ENCODE measurements around the gene ADAMTS1. TPM values are rescaled to one million over a fixed set of nuclear protein-coding genes. Genes with fewer than 3 reads are reported as not detected.

The ADAMTS1 gene
- total and polyA plus RNA-seq, 2 donors (not counting 1 experiment from before 2014, with no cell fraction given): not detected

- Histone ChIP-seq H3K4me1 (ENCODE audit: control insufficient read depth in 2 of 2, insufficient read depth in 2 of 2, low read length in 2 of 2) (no peaks in the 10 kb centered on the region), H3K27ac (ENCODE audit: low read length in 2 of 2) (no peak overlapping the region), H3K79me2 (ENCODE audit: control insufficient read depth, insufficient read depth, low read length) (no peaks in the 10 kb centered on the region), H3K9me3 (ENCODE audit: control extremely low read depth in 1 of 3, control insufficient read depth in 2 of 3, insufficient read depth in 1 of 3, low read length in 2 of 3) (no peaks in the 10 kb centered on the region), H3K4me3 (ENCODE audit: control extremely low read depth in 1 of 5, extremely low read depth in 1 of 5, insufficient read depth in 1 of 5, low read depth in 2 of 5, low read length in 4 of 5) (no peak overlapping the region), H3K36me3 (replicated peaks in 1 of 2; ENCODE audit: control extremely low read depth in 1 of 2, control insufficient read depth in 1 of 2, extremely low read depth in 1 of 2, insufficient read depth in 2 of 2, low read length in 1 of 2) (no peaks in the 10 kb centered on the region), H4K20me1 (ENCODE audit: control insufficient read depth, insufficient read depth, low read length, poor library complexity, severe bottlenecking) (no peaks in the 10 kb centered on the region), H3K9ac (ENCODE audit: low read length) (no peak overlapping the region), H3K27me3 (replicated peaks in 1 of 4; ENCODE audit: control extremely low read depth in 1 of 4, control insufficient read depth in 3 of 4, insufficient read depth in 4 of 4, low read length in 3 of 4) (peaks cover 0 to 10% (median 0%) of the 10 kb centered on the region in 4 experiments), H3K4me2 (replicated peaks; ENCODE audit: low read depth, low read length, poor library complexity, severe bottlenecking) (no peak overlapping the region), H2AFZ (ENCODE audit: insufficient read depth, low read depth, low read length, poor library complexity, severe bottlenecking) (no peak overlapping the region)
- no peak overlapping the region for H3K4me3 Mint-ChIP-seq
- intact Hi-C loops (cut with micrococcal nuclease): no loop called here
- H3K27me3 Mint-ChIP-seq: peaks cover 13% of the 10 kb centered on the region
- H3K27ac Mint-ChIP-seq: no peak overlapping the region
- TF ChIP-seq CTCF (IDR thresholded peaks at IDR 0.05): no peak
- no peak for TF ChIP-seq EZH2 (IDR thresholded peaks at IDR 0.05; ENCODE audit: borderline replicate concordance, insufficient read depth, low read depth, low read length, poor library complexity, severe bottlenecking)
- H3K9me3 Mint-ChIP-seq (ENCODE audit: insufficient read depth): no peaks in the 10 kb centered on the region
- DNase-seq: no peak
- no peak for ATAC-seq (ENCODE audit: low read depth)
- POLR2A ChIA-PET: no interaction called here
- WGBS (ENCODE audit: insufficient coverage): 86% methylated on average over 3 of the region's 3 CpGs
- H3K4me1 Mint-ChIP-seq: no peaks in the 10 kb centered on the region
- CTCF ChIA-PET: interaction anchor here (1.0 to 1.2 kb wide), 3 partner anchors 13 to 1893 kb away, joined by 3 to 5 read pairs (median 3); no protein-coding TSS in a partner anchor
These were observed 7.2 kb upstream of the ADAMTS1 start for GRCh38 chr21:26852423-26852822.

- Histone ChIP-seq H3K4me3 (ENCODE audit: control extremely low read depth in 1 of 5, extremely low read depth in 1 of 5, insufficient read depth in 1 of 5, low read depth in 2 of 5, low read length in 4 of 5) (no peak overlapping the region), H3K9me3 (ENCODE audit: control extremely low read depth in 1 of 3, control insufficient read depth in 2 of 3, insufficient read depth in 1 of 3, low read length in 2 of 3) (peaks cover 0 to 3% (median 0%) of the 10 kb centered on the region in 3 donors), H3K4me1 (ENCODE audit: control insufficient read depth in 2 of 2, insufficient read depth in 2 of 2, low read length in 2 of 2) (peaks cover 5 to 8% of the 10 kb centered on the region in 2 donors), H3K4me2 (replicated peaks; ENCODE audit: low read depth, low read length, poor library complexity, severe bottlenecking) (no peak overlapping the region), H4K20me1 (ENCODE audit: control insufficient read depth, insufficient read depth, low read length, poor library complexity, severe bottlenecking) (no peaks in the 10 kb centered on the region), H3K9ac (ENCODE audit: low read length) (no peak overlapping the region), H3K27ac (ENCODE audit: low read length in 2 of 2) (no peak overlapping the region), H2AFZ (ENCODE audit: insufficient read depth, low read depth, low read length, poor library complexity, severe bottlenecking) (no peak overlapping the region), H3K27me3 (replicated peaks in 1 of 4; ENCODE audit: control extremely low read depth in 1 of 4, control insufficient read depth in 3 of 4, insufficient read depth in 4 of 4, low read length in 3 of 4) (peaks cover 0 to 10% (median 8%) of the 10 kb centered on the region in 4 experiments), H3K79me2 (ENCODE audit: control insufficient read depth, insufficient read depth, low read length) (no peaks in the 10 kb centered on the region), H3K36me3 (replicated peaks in 1 of 2; ENCODE audit: control extremely low read depth in 1 of 2, control insufficient read depth in 1 of 2, extremely low read depth in 1 of 2, insufficient read depth in 2 of 2, low read length in 1 of 2) (no peaks in the 10 kb centered on the region)
- H3K27ac Mint-ChIP-seq: no peak overlapping the region
- TF ChIP-seq EZH2 (IDR thresholded peaks at IDR 0.05; ENCODE audit: borderline replicate concordance, insufficient read depth, low read depth, low read length, poor library complexity, severe bottlenecking) (no peak), CTCF (IDR thresholded peaks at IDR 0.05) (no peak)
- peaks cover 10% of the 10 kb centered on the region for H3K4me1 Mint-ChIP-seq
- ATAC-seq (ENCODE audit: low read depth) (no peak), DNase-seq (no peak)
- CTCF ChIA-PET: interaction anchor here (0.6 to 1.0 kb wide), 2 partner anchors 908 to 1894 kb away, joined by 3 to 16 read pairs; no protein-coding TSS in a partner anchor
- H3K9me3 Mint-ChIP-seq (ENCODE audit: insufficient read depth): no peaks in the 10 kb centered on the region
- H3K4me3 Mint-ChIP-seq: no peak overlapping the region
- peaks cover 24% of the 10 kb centered on the region for H3K27me3 Mint-ChIP-seq
- POLR2A ChIA-PET: no interaction called here
- WGBS (ENCODE audit: insufficient coverage): 87% methylated on average over 4 of the region's 6 CpGs
- intact Hi-C loops (cut with micrococcal nuclease): no loop called here
These were observed 6.1 kb upstream of the ADAMTS1 start for GRCh38 chr21:26851109-26851944.

Measured in B cell (primary cell).